GM18499 (cell line): ENCODE results near the gene ACTR3C.
"Not testable (repeated sequence)": the region's sequence is repeated elsewhere in the genome, so short reads cannot be mapped to it uniquely, and the experiment has no call there.

Source experiments
- ATAC-seq: cut with Tn5 transposase; IDR thresholded peaks from one replicate; pipeline ENCODE4 v1.9.1; 2021; ENCODE audit warnings: moderate number of reproducible peaks; ENCODE audit not compliant: insufficient read depth, unreplicated experiment

ACTR3C gene

DNA sequence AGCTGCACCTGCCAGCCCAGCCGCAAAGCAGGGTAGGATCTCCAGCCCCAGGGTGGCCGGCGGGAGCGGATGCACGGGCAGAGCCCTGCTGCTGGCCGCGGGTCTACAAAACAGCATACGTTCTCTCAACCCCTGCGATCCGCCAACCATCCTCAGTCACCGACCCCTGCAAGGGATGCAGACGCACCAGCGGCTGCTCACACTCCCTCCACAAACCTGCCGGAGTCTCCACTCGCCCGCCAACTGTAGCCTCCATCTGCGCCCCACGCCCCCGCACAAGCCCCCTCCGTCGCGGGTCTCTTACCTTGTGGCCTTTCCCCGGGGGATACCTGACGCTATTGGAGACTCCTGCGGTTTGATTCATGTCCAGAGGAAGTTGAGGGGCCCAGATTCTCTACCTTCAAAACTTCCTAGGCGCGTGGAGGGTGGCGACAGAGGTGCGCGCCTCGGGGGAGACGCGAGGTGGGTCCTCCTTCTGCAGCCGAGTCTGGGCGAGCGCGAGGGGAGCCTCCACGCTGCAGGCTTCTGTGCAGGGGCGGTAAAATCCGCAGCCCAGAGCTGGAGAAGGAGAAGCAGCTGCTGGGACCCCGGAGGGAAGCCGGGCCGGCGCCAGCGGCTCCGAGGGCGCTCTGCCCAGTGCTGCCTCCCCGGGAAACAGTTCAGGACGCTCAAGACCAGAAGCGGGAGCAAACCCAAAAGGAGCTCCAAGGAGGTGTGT lies 103.2 kb downstream of the ACTR3C start:
- not testable (repeated sequence) for ATAC-seq

GRCh38 chr7:150206848-150207247 lies 116.5 kb downstream of the ACTR3C start:
- ATAC-seq = not testable (repeated sequence)

DNA sequence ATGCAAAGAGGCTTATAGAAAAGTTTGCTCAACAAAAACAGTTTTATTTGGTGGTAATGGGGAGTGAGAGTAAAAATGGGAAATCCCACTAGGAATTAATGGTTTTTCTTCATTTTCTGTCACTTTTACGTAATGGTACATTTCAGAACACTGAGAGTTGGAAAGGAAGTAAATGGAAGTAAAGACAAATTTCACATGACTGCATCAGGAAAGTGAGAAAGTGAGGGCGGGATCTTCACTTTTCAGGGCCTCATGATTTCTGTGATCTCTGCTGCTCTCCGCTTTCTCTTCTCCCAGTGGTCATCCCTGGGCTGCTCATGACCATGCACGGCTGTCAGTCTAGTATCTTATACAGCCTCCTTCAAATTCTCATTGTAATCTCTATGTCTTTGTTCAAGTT lies 117.5 kb downstream of the ACTR3C start:
- not testable (repeated sequence) for ATAC-seq

DNA sequence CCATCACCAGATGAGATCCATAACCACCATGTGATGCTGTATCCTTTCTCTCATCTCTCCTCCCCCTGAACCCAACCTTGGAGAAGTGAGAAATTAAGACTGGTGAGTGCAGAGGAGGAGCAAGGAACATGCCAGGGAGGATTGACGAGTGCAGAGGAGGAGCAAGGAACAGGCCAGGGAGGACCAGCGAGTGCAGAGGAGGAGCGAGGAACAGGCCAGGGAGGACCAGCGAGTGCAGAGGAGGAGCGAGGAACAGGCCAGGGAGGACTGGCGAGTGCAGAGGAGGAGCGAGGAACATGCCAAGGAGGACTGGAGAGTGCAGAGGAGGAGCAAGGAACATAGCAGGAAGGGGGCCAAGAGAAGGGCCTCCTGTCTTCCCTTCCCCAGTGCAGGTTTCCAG lies 118.8 kb downstream of the ACTR3C start:
- ATAC-seq = not testable (repeated sequence)

DNA sequence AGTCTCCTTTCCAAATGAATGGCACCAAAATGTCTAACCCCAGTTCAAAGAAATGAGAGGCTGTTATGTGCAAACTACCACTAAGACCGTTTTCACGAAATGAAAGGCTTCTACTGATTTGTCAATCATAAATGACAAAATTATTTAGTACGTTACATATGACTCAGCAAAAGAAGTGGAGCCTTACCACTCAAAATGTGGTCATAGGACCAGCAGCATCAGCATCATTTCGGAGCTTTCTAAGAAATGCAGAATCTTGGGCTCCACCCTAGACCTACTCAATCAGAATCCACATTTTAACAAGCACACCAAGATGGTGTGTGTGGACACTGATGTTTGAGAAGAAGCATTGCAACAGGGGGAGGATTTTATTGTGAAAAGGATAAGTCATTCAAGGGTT lies 120.5 kb downstream of the ACTR3C start:
- not testable (repeated sequence) for ATAC-seq
